NCI-H2171 treated with DMSO at 0.1 percent for 48 hours (cell line): Measurements from ENCODE around the gene SLC25A47.
"Not testable (repeated sequence)": the region's sequence is repeated elsewhere in the genome, so short reads cannot be mapped to it uniquely, and the experiment has no call there.

ENCODE experiments used
- DNase-seq: peaks from one replicate; lab custom pipeline; 2025; lab: John Stamatoyannopoulos, UW

The SLC25A47 gene

DNA sequence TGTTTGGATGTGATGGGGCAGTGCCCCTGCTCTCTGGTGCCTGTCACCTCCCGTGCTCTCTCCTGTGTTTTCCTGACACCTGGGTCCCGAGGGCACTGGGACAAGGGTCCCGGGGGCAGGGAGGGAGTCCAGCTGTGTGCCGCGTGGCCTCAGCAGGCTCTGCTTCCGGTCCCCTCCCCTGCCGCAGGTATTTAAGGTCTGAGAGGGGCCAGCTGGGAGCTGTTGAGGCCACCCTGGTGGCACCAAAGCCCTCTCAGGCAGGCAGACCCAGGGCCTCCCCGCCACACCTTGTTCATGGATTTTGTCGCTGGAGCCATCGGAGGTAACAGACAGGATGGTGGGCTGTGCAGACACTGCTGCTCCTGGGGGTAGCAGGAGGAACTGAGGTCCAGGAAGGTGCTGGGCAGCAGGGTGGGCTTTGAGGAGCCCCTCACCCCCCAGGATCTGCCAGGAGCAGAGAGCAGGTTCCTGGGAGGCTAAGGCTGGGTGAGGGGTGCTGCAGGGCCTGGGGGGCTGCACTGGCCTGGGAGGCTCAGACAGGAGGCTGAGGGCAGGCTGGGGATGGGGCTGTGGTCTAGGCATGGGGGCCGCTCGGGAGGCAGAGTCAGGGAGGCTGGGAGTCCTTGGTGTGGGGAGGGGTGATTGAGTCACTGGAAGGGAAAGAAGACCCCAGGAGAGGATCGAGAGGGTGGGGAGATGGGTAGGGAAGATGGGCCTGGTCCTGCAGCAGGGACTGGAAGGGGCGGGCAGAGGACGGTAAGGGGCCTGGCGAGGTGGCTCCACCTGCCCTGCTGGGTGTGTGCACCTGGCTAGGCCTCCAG is at the start of gene SLC25A47:
SLC25A47 (plus strand) TSS at position 219 of the 821 bp plus-strand sequence; CDS start at position 295, 76 bp downstream.
- DNase-seq = no peak

- DNase-seq = no peak
Measured at GRCh38 chr14:100274250-100274649, 48.9 kb upstream of the SLC25A47 start.

DNA sequence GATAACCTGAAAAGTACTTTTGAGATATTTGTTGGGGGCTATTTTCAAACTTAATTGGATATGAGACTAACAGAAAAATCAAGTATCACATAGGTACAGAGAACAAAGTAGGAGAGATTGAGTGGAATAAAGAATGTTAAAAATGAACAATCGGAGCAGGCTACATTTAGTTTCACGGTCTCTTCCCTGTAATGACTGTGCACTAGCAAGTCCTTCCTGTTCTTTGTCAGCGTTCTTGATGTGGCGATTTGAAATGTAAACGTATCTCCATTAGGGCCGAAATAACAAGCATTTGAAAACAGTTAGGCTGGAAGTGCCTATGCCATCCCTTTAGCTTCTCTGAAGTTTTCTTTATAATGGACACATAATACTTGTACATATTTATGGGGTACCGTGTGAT is 47.9 kb upstream of the SLC25A47 start:
- no peak for DNase-seq

- DNase-seq = no peak
Measured at GRCh38 chr14:100278702-100279101, 44.4 kb upstream of the SLC25A47 start.

DNA sequence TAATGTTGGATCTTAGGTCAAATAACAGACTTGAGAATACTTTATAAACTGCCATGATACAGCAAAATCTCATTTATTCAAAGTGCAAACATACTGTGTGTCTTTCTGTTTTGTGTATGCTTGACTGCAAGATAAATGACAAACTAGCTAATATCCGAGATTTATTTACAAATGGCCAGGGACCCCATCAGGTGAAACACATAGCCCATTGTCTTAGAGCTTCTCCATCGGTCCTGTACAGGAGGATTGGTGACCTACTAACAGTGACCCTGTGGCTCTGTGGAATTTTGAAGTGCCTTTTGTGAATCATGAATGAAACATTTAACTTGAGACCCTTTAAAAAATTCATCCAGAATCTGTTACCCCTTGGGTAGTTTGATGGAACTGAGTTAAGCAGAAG is 44.0 kb upstream of the SLC25A47 start:
- no peak for DNase-seq

- DNase-seq = no peak
Measured at GRCh38 chr14:100279563-100279962, 43.6 kb upstream of the SLC25A47 start.

- no peak for DNase-seq
Measured at GRCh38 chr14:100281286-100282082, 41.7 kb upstream of the SLC25A47 start.

- DNase-seq = no peak
Measured at GRCh38 chr14:100282083-100282350, 41.1 kb upstream of the SLC25A47 start.

DNA sequence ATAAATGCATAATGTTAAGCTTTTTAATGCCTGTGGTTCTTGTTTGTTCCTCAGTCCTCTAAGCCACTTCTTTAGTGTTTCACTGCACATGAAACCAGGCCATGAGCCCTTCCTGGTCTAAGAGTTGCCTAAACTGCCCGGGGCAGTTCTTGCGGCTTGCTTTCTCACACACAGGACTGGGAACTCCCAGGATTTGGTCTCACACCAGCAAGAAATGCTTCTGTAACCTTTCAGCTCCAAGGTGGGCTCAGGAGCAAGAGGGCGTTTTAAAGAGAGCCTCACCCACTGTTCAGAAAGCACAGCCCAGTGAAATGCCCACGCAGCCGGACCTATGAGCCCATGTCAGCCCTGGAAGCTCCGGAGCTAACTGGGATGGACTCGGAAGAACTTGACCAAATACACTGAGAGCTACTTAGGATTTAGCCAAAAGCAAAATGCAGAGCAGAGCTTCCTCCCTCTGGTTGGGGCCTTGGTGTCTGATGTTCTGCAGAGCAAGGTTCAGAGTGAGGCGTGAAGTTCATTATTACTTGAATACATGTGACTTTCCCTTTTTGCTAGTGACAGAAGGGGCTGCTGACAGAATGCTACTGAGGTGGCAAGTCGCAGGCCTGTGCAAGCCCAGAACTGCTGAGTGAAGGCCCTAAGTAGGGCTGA is 40.2 kb upstream of the SLC25A47 start:
- peak; percentile 44 for DNase-seq

- not testable (repeated sequence) for DNase-seq
Measured at GRCh38 chr14:100283436-100283835, 39.7 kb upstream of the SLC25A47 start.

DNA sequence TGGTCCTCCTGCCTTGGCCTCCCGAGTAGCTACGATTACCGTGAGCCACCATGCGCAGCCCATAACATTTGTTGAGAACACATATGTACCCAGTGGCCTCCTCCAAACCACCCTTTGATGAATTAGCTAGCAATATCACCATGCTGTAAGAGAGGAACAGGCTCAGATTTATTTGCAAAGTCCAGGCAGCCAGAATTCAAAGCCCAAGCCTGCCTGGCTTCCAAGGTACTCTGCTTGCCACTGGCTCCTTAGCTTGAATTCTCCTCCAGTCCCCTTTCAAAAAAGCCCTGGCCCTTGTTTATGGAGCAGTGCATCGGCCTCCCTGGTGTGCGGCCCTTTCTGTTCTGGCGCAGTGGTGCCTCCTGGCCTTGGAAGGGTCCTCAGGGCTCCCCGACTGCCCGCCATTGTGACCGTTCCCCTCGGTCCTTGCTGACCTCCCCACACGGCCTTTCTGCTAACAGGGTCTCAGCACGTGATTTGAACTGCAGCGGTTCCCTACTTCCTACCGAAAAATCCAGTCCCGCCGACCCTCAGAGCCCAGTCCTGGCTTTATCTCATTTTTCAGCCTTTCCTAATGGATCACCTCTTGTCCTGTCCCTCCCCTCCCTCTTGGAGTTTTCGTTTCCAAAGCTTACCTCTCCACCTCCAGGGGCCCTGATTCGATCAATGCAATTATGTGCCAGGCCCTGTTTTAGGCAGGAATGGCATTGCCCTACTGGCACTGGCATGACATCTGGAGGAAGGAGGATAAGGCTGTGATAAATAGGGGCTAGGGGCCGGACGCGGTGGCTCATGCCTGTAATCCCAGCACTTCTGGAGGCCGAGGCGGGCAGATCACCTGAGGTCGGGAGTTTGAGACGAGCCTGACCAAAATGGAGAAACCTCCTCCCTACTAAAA is 38.9 kb upstream of the SLC25A47 start:
- no peak for DNase-seq

DNA sequence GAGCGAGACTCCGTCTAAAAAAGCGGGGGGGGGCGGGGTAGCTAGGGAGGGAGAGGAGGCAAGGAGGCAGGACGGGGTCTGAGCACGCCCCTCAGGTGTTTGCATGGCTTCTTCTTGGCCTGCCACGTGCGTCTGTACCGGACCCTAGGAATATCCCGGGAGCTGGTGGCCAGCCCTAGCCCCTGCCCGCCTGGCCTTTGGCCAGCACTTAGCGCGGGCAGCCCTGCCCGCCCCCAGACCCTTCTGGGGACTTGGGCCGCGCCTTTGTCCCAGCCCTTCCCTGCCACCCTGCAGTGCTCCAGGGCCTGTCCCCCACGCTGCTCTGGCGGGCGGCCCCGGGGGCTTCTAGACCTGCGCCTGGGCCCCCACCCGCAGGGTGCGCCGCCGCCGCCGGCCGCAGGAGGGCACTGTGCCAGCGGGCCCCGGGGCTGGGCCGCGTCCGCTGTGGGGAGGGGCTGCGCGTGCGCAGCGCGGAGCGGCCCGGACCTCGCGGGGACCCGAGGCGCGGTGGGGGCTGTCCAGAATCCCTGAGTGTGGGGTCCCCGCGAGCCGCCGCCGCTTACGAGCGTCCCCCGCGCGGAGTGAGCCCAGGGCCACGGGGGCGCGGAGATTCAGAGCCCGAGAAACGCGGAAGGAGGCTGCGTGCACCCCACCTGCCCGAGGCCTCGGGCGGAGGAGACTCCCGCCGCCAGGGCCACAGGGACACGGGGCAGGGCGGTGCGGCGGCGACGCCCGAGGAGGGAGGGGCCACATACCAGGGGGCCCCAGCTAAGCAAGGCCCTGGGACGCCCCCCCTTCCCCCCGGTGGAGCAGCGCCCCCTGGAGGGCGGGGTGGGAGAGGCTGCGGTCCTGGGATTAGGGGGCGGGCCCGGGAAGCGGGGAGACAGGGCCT is 37.9 kb upstream of the SLC25A47 start:
- DNase-seq = peak; percentile 69

- no peak for DNase-seq
Measured at GRCh38 chr14:100285913-100286400, 37.2 kb upstream of the SLC25A47 start.

DNA sequence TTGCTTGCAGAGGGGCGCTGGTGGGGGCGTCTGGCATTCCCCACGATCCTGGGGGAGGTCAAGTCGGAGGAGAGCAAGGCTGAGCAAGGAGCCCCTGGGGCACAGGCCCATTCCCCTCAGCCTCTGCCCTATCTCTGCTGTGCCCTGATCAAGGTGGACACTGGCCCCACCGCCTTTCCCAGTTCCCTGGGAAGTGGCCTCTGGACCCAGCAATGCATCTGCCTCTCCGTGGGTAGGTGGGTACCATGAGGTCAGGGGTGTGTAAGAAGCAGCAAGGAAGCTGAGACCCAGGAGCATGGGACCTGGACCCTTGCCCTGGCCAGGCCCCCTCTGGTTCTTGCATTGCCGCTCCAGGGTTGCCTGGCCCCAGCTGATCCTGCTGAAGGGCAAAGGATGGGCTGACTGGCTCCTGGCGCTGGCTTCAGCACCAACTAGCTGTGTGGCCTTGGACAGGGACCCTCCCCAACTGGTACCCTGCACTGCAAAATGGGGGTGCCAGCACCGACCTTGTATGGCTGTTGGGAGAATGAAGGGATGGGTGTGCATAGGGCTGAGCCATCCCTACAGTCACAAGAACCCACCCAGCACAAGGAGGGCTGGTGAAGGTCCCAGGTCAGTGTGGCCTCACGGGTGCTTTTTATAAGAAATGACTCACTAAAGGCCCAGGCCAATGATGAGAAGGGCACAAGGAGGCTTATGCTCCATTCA is 36.5 kb upstream of the SLC25A47 start:
- no peak for DNase-seq

DNA sequence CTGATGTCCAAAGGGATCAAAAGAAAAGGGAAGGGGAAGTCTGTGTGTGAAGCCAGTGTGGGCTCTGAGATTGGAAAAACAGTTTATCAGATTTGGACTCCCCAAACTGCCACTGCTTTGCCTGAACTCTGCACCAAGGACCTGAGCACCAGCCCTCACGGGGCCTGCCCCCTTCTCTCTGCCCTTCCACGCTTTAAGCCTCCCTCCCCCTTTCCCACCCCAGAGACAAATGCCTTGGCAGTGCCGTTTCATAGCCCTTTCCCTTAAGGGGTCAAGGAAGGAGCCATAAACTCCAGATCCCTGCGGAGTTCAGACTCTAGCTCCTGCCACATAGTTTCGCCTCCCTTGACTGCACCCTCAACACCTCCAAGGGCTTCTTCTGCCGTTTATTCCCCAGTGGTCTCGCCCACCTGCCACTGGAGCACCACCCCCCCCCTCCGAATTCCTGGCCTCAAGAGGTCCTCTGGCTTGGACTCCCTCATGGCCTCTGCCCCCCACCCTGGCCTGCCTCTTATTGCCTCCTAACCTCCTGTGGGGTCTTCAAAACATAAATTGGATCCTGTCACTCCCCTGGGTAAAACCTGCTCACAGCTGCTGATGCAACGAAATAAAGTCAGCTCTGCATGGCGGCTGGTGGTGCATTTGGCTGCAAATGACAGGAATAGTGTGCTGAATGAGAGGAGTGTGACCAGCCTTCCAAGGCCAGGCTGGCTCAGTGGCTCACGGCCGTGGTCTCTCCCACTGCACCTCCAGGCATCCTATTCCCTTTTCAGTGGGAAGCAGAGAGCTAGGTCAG is 35.7 kb upstream of the SLC25A47 start:
- peak; percentile 54 for DNase-seq

- DNase-seq = not testable (repeated sequence)
Measured at GRCh38 chr14:100287998-100288295, 35.2 kb upstream of the SLC25A47 start.

GRCh38 chr14:100288382-100289185 is 34.6 kb upstream of the SLC25A47 start:
- peak; percentile 78 for DNase-seq

DNA sequence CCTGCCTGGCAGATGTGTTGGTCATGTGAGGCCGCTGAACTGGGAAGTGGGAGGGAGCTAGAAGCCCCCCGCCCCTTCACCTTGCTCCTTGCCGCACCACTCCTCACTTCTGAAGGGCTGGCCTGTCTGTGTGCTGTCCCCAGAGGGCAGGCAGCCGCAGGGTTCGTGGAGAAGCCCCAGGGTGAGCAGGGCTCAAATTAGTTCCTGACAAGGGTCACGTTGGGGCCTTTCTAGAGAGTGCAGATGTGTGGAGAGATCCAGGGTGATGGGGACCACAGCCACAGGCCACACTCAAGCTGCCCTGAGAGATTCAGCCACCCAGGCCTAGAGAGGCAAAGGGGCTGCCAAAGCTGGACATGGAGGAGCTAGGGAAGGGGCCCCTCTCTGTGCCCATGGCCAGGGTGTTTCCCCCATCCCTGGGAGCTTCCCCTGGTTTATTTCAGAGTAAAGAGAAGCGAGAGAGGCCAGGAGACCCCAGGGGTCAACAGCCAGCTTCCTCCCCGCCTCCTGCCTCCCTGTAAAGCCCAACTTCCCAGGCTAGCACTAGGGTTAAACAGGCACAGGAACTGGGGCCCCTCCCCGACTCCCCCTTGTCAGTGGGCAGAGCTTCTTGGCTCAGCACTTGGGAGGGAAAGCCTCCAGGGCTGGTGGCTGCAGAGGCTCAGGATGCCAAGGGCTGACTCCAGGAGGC is 33.1 kb upstream of the SLC25A47 start:
- DNase-seq = no peak
